Progenitor cell of endocrine pancreas (in vitro differentiated cells): Measurements from ENCODE around the gene EML4. TPM values are rescaled to one million over a fixed set of nuclear protein-coding genes. Genes with fewer than 3 reads are reported as not detected.

Experiments
- DNase-seq: peaks from one replicate; pipeline ENCODE4 v3.0.0; 2021; ENCODE audit warnings: low spot score; ENCODE audit not compliant: unreplicated experiment
- H3K27ac Mint-ChIP-seq: 2 replicates; pipeline ENCODE4 v1.8.0; 2021; ENCODE audit warnings: mild to moderate bottlenecking, moderate library complexity, mixed read lengths
- H3K27me3 Mint-ChIP-seq: 2 replicates; pipeline ENCODE4 v1.8.0; 2021; ENCODE audit warnings: mixed read lengths
- H3K36me3 Mint-ChIP-seq: 2 replicates; pipeline ENCODE4 v1.8.0; 2022; ENCODE audit warnings: mixed read lengths; ENCODE audit not compliant: insufficient read depth
- H3K4me1 Mint-ChIP-seq: 2 replicates; pipeline ENCODE4 v1.8.0; 2021; ENCODE audit warnings: low read depth, mixed read lengths
- H3K4me3 Mint-ChIP-seq: 2 replicates; pipeline ENCODE4 v1.8.0; 2021; ENCODE audit warnings: low read depth, mild to moderate bottlenecking, moderate library complexity, mixed read lengths
- H3K9me3 Mint-ChIP-seq: 2 replicates; pipeline ENCODE4 v1.8.0; 2021; ENCODE audit warnings: low read depth, mixed read lengths
- CTCF ChIP-seq: fragments of 200-600 bp; sonication (generic); IDR thresholded peaks from one replicate; pipeline ENCODE4 v1.5.0; 2021; ENCODE audit warnings: antibody characterized with exemption, mild to moderate bottlenecking; ENCODE audit not compliant: unreplicated experiment
- total RNA-seq: library from RNA; stranded (reverse); gene quantifications from 2 replicates; pipeline ENCODE4 v1.2.1, GENCODE V29; 2021

EML4 gene
- total RNA-seq, 1 donor from 2014 or later: 75.7 TPM

- H3K27ac Mint-ChIP-seq: no peak overlapping the region
- DNase-seq: no peak
- peaks cover 15% of the 10 kb centered on the region for H3K36me3 Mint-ChIP-seq
- no peaks in the 10 kb centered on the region for H3K4me1 Mint-ChIP-seq
- H3K27me3 Mint-ChIP-seq: no peaks in the 10 kb centered on the region
- H3K4me3 Mint-ChIP-seq: no peak overlapping the region
- no peaks in the 10 kb centered on the region for H3K9me3 Mint-ChIP-seq
- TF ChIP-seq CTCF: no peak
Observed at GRCh38 chr2:42314892-42315468, 145.8 kb downstream of the EML4 start.

GRCh38 chr2:42315844-42316470 is 146.8 kb downstream of the EML4 start:
- Mint-ChIP-seq H3K27ac (no peak overlapping the region), H3K27me3 (no peaks in the 10 kb centered on the region), H3K4me3 (no peak overlapping the region), H3K9me3 (no peaks in the 10 kb centered on the region), H3K4me1 (no peaks in the 10 kb centered on the region), H3K36me3 (peaks cover 18% of the 10 kb centered on the region)
- TF ChIP-seq CTCF: no peak
- DNase-seq: no peak

GRCh38 chr2:42316910-42317309 is 147.8 kb downstream of the EML4 start:
- Mint-ChIP-seq H3K4me3 (no peak overlapping the region), H3K9me3 (no peaks in the 10 kb centered on the region), H3K36me3 (peaks cover 18% of the 10 kb centered on the region), H3K4me1 (no peaks in the 10 kb centered on the region), H3K27me3 (no peaks in the 10 kb centered on the region), H3K27ac (no peak overlapping the region)
- DNase-seq: no peak
- no peak for TF ChIP-seq CTCF

DNA sequence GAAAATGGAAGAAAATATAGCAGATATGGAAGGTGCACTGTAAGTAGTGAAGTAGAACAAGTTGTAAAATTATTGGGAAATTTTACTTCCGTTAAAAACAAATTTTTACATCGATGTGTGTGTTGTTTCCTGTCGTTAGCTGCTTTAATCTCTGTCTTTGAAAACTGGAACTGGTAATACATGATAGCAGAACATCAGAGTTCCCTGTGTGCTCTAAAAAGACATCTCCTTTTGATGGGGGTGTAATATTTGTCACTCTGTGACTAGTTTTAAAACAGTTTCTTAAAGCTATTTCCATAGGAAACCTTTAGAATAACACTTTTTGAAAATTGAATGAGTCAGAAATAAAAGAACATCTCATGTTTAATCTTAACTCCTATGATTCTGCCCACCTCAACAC is 148.3 kb downstream of the EML4 start:
- no peaks in the 10 kb centered on the region for H3K27me3 Mint-ChIP-seq
- no peaks in the 10 kb centered on the region for H3K9me3 Mint-ChIP-seq
- TF ChIP-seq CTCF: no peak
- H3K36me3 Mint-ChIP-seq: peaks cover 18% of the 10 kb centered on the region
- no peak overlapping the region for H3K27ac Mint-ChIP-seq
- H3K4me1 Mint-ChIP-seq: no peaks in the 10 kb centered on the region
- DNase-seq: no peak
- no peak overlapping the region for H3K4me3 Mint-ChIP-seq

GRCh38 chr2:42317945-42318344 is 148.8 kb downstream of the EML4 start:
- no peak overlapping the region for H3K4me3 Mint-ChIP-seq
- no peaks in the 10 kb centered on the region for H3K4me1 Mint-ChIP-seq
- DNase-seq: no peak
- no peak overlapping the region for H3K27ac Mint-ChIP-seq
- no peak for TF ChIP-seq CTCF
- H3K36me3 Mint-ChIP-seq: peaks cover 18% of the 10 kb centered on the region
- H3K27me3 Mint-ChIP-seq: no peaks in the 10 kb centered on the region
- no peaks in the 10 kb centered on the region for H3K9me3 Mint-ChIP-seq
